SK-N-SH treated with all-trans-retinoic acid at 6 μM for 48 hours (cell line): ENCODE data around the gene DGKH.

Experiments used
- ATAC-seq: fragments of 200-7000 bp; cut with Tn5 transposase; 3 replicates; pipeline ENCODE4 v1.9.1; 2020; ENCODE audit warnings: mild to moderate bottlenecking, moderate library complexity
- ARNTL ChIP-seq: fragments of 450-650 bp; formaldehyde crosslinking; IDR thresholded peaks from 2 replicates; pipeline ENCODE4 v1.5.0; 2020; ENCODE audit warnings: low read depth, mild to moderate bottlenecking, moderate library complexity, borderline replicate concordance
- BACH2 ChIP-seq: fragments of 250-450 bp; sonication (Bioruptor Pico); IDR thresholded peaks from 2 replicates; pipeline ENCODE4 v1.9.0; 2021; ENCODE audit warnings: mild to moderate bottlenecking, borderline replicate concordance
- CREB5 ChIP-seq: fragments of 250-450 bp; sonication (Bioruptor Pico); IDR thresholded peaks from 2 replicates; pipeline ENCODE4 v1.5.1; 2020; ENCODE audit warnings: low read depth, mild to moderate bottlenecking, moderate library complexity
- CSDC2 ChIP-seq: fragments of 250-450 bp; sonication (Bioruptor Pico); IDR thresholded peaks from 2 replicates; pipeline ENCODE4 v1.5.0; 2020; ENCODE audit warnings: mild to moderate bottlenecking, moderate library complexity
- CSRNP3 ChIP-seq: fragments of 250-450 bp; sonication (Bioruptor Pico); IDR thresholded peaks from 2 replicates; pipeline ENCODE4 v1.5.1; 2021; ENCODE audit warnings: mild to moderate bottlenecking, moderate library complexity
- ESRRG ChIP-seq: fragments of 250-450 bp; sonication (Bioruptor Pico); IDR thresholded peaks from 2 replicates; pipeline ENCODE4 v1.6.1; 2021; ENCODE audit warnings: mild to moderate bottlenecking
- GLIS3 ChIP-seq: fragments of 250-450 bp; sonication (Bioruptor Pico); IDR thresholded peaks from 2 replicates; pipeline ENCODE4 v1.5.0; 2020; ENCODE audit warnings: mild to moderate bottlenecking, moderate library complexity
- ISL1 ChIP-seq: fragments of 250-450 bp; sonication (Bioruptor Pico); IDR thresholded peaks from 2 replicates; pipeline ENCODE4 v2.1.2; 2022; ENCODE audit warnings: mild to moderate bottlenecking, moderate library complexity
- OSR1 ChIP-seq: fragments of 250-450 bp; sonication (Bioruptor Pico); IDR thresholded peaks from 2 replicates; pipeline ENCODE4 v1.8.0; 2022; ENCODE audit warnings: moderate library complexity, mild to moderate bottlenecking, inconsistent platforms
- PATZ1 ChIP-seq: fragments of 250-450 bp; sonication (Bioruptor Pico); IDR thresholded peaks from 2 replicates; pipeline ENCODE4 v1.8.0; 2020; ENCODE audit warnings: mild to moderate bottlenecking, moderate library complexity, borderline replicate concordance
- POU6F1 ChIP-seq: fragments of 250-450 bp; sonication (Bioruptor Pico); IDR thresholded peaks from 2 replicates; pipeline ENCODE4 v1.8.0; 2021; ENCODE audit warnings: low read depth, mild to moderate bottlenecking, moderate library complexity, borderline replicate concordance
- PPARA ChIP-seq: fragments of 250-450 bp; sonication (Bioruptor Pico); IDR thresholded peaks from 2 replicates; pipeline ENCODE4 v1.5.0; 2020; ENCODE audit warnings: mild to moderate bottlenecking, borderline replicate concordance
- SNAI2 ChIP-seq: fragments of 250-450 bp; sonication (Bioruptor Pico); IDR thresholded peaks from 2 replicates; pipeline ENCODE4 v1.5.0; 2020; ENCODE audit warnings: mild to moderate bottlenecking, moderate library complexity
- TCF4 ChIP-seq: fragments of 250-450 bp; sonication (Bioruptor Pico); IDR thresholded peaks from 2 replicates; pipeline ENCODE4 v1.8.0; 2021; ENCODE audit warnings: mild to moderate bottlenecking, moderate library complexity, borderline replicate concordance
- TOX ChIP-seq: fragments of 250-450 bp; sonication (Bioruptor Pico); IDR thresholded peaks from 2 replicates; pipeline ENCODE4 v1.8.0; 2021; ENCODE audit warnings: mild to moderate bottlenecking, moderate library complexity, borderline replicate concordance
- TSHZ2 ChIP-seq: fragments of 250-450 bp; sonication (Bioruptor Pico); IDR thresholded peaks from 2 replicates; pipeline ENCODE4 v1.5.0; 2020; ENCODE audit warnings: mild to moderate bottlenecking, moderate library complexity
- ZC3H10 ChIP-seq: fragments of 250-450 bp; sonication (Bioruptor Pico); IDR thresholded peaks from 2 replicates; pipeline ENCODE4 v1.5.1; 2021; ENCODE audit warnings: mild to moderate bottlenecking, moderate library complexity
- ZFP3 ChIP-seq: fragments of 250-450 bp; sonication (Bioruptor Pico); IDR thresholded peaks from 2 replicates; pipeline ENCODE4 v1.5.0; 2020; ENCODE audit warnings: mild to moderate bottlenecking, moderate library complexity
- ZFP30 ChIP-seq: fragments of 450-650 bp; formaldehyde crosslinking; IDR thresholded peaks from 2 replicates; pipeline ENCODE4 v1.5.0; 2022; ENCODE audit warnings: mild to moderate bottlenecking, moderate library complexity
- ZNF565 ChIP-seq: fragments of 450-650 bp; formaldehyde crosslinking; conservative IDR thresholded peaks from 2 replicates; pipeline ENCODE4 v1.5.0; 2020; ENCODE audit warnings: low read depth, mild to moderate bottlenecking, moderate library complexity
- ZNF70 ChIP-seq: fragments of 450-650 bp; formaldehyde crosslinking; IDR thresholded peaks from 2 replicates; pipeline ENCODE4 v1.5.0; 2020; ENCODE audit warnings: mild to moderate bottlenecking, moderate library complexity
- ZNF8 ChIP-seq: fragments of 450-650 bp; formaldehyde crosslinking; IDR thresholded peaks from 2 replicates; pipeline ENCODE4 v1.5.0; 2020; ENCODE audit warnings: mild to moderate bottlenecking, moderate library complexity

DGKH gene

DNA sequence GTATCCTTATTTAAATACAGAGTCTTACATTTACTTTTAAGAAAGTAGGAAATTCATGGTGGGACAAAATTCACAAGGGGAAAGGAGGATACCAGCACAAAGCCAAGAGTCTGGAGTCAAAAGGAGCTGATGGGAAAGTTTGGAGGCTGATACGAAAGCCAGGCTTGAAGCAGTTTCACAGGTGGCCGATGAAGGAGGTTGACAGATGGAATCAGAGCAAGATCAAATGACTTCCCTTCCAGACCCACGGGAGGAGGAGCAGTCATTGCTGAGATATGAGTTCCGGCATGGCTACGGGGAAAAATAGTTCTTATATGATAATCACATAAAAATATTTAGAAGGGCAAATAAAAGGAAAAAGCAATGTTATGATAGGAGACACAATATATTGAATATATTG, 65.0 kb downstream of the DGKH start:
- TF ChIP-seq CSRNP3 (CRISPR knock-in tag) (no peak), POU6F1 (CRISPR knock-in tag) (no peak), ZFP3 (CRISPR knock-in tag) (no peak), ISL1 (CRISPR knock-in tag) (no peak), TSHZ2 (CRISPR knock-in tag) (no peak), OSR1 (CRISPR knock-in tag) (no peak), CREB5 (CRISPR knock-in tag) (no peak), ZNF8 (CRISPR knock-in tag) (no peak), ARNTL (CRISPR knock-in tag) (no peak), TOX (CRISPR knock-in tag) (no peak), ESRRG (CRISPR knock-in tag) (no peak), ZFP30 (CRISPR knock-in tag) (no peak), ZC3H10 (no peak), CSDC2 (no peak), PPARA (no peak), GLIS3 (no peak), BACH2 (CRISPR knock-in tag) (no peak), TCF4 (CRISPR knock-in tag) (no peak), SNAI2 (no peak)
- no peak for ATAC-seq

DNA sequence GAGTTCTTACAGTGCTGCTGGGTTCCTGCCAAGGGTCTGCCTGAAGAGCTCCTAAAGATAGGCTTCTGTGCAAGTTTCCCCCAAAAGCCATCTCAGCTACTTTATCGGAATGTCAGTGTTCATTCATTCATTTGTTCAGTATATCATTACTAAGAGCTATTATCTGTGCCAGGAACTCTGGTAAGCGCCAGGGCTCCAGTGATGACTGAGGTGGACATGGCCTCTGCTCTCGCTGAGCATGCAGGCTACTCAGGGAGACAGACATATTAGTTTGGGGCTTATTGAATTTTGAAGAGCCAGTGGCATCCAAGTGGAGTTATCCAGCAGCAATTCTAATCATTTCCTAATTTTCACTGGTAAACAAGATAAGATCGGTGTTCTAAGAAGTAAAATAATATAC, 65.8 kb downstream of the DGKH start:
- TF ChIP-seq ISL1 (CRISPR knock-in tag) (no peak), ZFP30 (CRISPR knock-in tag) (no peak), CSRNP3 (CRISPR knock-in tag) (no peak), PPARA (no peak), CSDC2 (no peak), ZC3H10 (no peak), SNAI2 (no peak), ESRRG (CRISPR knock-in tag) (no peak), ZNF70 (CRISPR knock-in tag) (no peak), ZNF565 (CRISPR knock-in tag) (no peak), OSR1 (CRISPR knock-in tag) (no peak), GLIS3 (no peak), ZNF8 (CRISPR knock-in tag) (no peak), PATZ1 (no peak)
- ATAC-seq, result no peak; the same call in 2 of the 3 replicates
